Measurements from ENCODE around the gene DYNC1LI2. TPM values are rescaled to one million over a fixed set of nuclear protein-coding genes. Genes with fewer than 3 reads are reported as not detected.
A peak's percentile ranks its signal among the peaks of the same experiment; 100 is the strongest.

The DYNC1LI2 gene
- total and polyA plus RNA-seq, 2 of the 8 experiments (the other 6 are each of a cell fraction or from before 2014, with no cell fraction given): 35.0 to 70.8 TPM

- no peak for TF ChIP-seq BCL11A (IDR thresholded peaks at IDR 0.05; ENCODE audit: low read depth in 2 of 2, low read length in 2 of 2)
- peak; percentile 37; the same call in 1 of the 2 replicates for TF ChIP-seq KDM1A (IDR thresholded peaks at IDR 0.05; ENCODE audit: borderline replicate concordance, low read length)
- 0 out of 2 replicates have a peak, but pooled peaks have one; percentile 35 for TF ChIP-seq CREB1 (IDR thresholded peaks at IDR 0.05)
- TF ChIP-seq JUND (IDR thresholded peaks at IDR 0.05; ENCODE audit: low read length): no peak
- TF ChIP-seq SIRT6 (IDR thresholded peaks at IDR 0.05; ENCODE audit: low read length): no peak
Measured at GRCh38 chr16:66696669-66697630, 54.5 kb downstream of the DYNC1LI2 start, which contains the start of gene CMTM4 (continued).
